WERI-Rb-1 (cell line): ENCODE results near the gene AKR1C3.

Experiments used
- DNase-seq: peaks from one replicate; pipeline ENCODE4 v3.0.0-alpha.2; 2020
- H3K27ac ChIP-seq: fragments of 250-450 bp; sonication (Bioruptor Pico); 2 replicates; pipeline ENCODE4 v1.5.1; 2020; ENCODE audit warnings: mild to moderate bottlenecking, moderate library complexity
- H3K27me3 ChIP-seq: fragments of 250-450 bp; sonication (Bioruptor Pico); 2 replicates; pipeline ENCODE4 v1.5.1; 2021; ENCODE audit warnings: mild to moderate bottlenecking, low read depth, moderate library complexity; ENCODE audit not compliant: insufficient read depth, severe bottlenecking
- H3K36me3 ChIP-seq: fragments of 250-450 bp; sonication (Bioruptor Pico); 2 replicates; pipeline ENCODE4 v1.5.1; 2020; ENCODE audit warnings: mild to moderate bottlenecking, moderate library complexity
- H3K4me3 ChIP-seq: 2 replicates; pipeline ENCODE4 v1.5.1; 2011; ENCODE audit warnings: low read depth, mild to moderate bottlenecking, control low read depth, low read length
- H3K9me3 ChIP-seq: fragments of 250-450 bp; sonication (Bioruptor Pico); 2 replicates; pipeline ENCODE4 v1.5.1; 2021; ENCODE audit warnings: mild to moderate bottlenecking, moderate library complexity; ENCODE audit not compliant: severe bottlenecking
- CTCF ChIP-seq: IDR thresholded peaks from 2 replicates; pipeline ENCODE4 v1.5.1; 2011; ENCODE audit warnings: low read depth, mild to moderate bottlenecking, control low read depth, inconsistent platforms, low read length

AKR1C3 gene

DNA sequence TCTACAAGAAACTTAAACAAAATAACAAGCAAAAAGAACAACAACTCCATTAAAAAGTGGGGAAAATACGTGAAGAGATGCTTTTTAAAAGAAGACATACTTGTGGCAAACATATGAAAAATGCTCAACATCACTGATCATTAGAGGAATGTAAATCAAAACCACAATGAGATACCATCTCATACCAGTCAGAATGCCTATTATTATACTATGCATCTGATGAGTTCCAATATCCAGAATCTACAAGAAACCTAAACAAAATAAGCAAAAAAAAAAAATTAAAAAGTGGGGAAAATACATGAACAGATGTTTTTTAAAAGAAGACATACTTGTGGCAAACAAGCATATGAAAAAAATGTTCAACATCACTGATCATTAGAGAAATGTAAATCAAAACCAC, 29.6 kb upstream of the AKR1C3 start:
- H3K27me3 ChIP-seq: no peaks in the 10 kb centered on the region
- H3K27ac ChIP-seq: no peak overlapping the region
- no peak for TF ChIP-seq CTCF
- H3K4me3 ChIP-seq: no peak overlapping the region
- H3K36me3 ChIP-seq: no peaks in the 10 kb centered on the region
- no peak for DNase-seq
- H3K9me3 ChIP-seq: no peaks in the 10 kb centered on the region

DNA sequence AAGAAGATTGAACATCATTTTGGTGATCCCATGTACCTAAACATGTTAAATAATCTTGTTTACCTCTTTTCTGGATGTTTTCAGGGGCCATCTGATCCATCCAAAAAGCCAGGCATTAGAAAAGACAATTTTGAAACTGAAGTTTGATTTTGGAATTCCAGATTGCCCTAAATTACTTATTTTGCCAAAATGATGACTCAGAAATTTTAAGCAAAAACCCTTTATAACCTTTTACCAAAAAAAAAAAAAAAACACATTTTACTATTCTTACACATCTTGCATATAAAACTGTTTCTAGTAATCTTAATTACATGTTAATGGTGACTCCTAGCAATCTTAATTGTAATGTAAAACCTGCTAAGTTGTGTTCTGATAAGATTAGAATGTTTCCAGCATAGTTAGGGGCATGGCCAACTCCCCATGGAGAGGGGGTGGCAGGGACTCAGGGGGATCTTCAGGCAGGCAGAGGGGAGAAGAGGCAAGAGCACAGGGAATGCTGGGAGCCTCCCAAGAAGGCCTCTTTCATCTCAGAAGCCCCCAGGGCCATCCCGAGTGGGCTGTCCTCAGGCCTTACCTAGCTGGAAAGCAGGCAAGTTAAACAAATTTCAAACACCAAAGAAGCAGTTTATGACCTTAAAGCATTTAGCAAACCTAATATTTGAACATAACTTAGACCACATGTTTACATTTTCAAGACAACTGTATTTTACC, 25.8 kb upstream of the AKR1C3 start:
- H3K4me3 ChIP-seq: no peak overlapping the region
- no peaks in the 10 kb centered on the region for H3K9me3 ChIP-seq
- H3K27me3 ChIP-seq: no peaks in the 10 kb centered on the region
- no peak overlapping the region for H3K27ac ChIP-seq
- no peak for DNase-seq
- no peak for TF ChIP-seq CTCF
- no peaks in the 10 kb centered on the region for H3K36me3 ChIP-seq

DNA sequence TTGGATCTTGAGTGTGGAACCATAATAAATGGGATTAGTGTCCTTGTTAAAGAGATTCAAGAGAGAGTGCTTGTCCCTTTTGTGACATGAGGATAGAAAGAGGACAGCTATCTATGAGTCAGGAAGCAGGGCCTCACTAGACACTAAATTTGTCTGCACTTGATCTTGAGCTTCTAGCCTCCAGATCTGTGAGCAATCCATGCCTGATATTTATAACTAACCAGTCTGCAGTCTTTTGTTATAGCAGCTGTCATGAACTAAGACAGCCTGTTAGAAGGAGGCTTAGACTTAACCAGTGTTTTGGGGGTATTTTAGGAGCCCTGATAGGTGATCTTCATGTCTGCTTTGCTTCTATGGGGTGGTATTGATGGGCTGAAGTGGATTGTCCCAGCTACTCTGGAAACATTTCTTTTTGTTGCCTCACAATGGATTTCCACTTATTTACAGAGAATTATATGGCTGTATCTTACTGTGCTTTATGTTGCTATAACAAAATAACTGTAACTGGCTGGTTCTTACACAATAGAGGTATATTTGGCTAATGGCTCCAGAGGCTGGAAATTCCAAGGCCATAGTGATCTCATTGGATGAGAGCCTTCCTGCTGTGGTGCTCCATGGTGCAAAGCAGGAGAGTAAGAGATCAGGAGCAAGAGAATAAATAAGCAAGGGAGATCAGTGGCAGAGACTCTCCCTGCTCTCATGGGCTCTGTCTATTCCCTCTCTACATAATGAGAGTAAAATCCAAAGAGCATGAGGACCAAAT, 23.4 kb upstream of the AKR1C3 start:
- no peak for TF ChIP-seq CTCF
- H3K9me3 ChIP-seq: no peaks in the 10 kb centered on the region
- H3K27ac ChIP-seq: no peak overlapping the region
- no peak for DNase-seq
- H3K36me3 ChIP-seq: no peaks in the 10 kb centered on the region
- no peak overlapping the region for H3K4me3 ChIP-seq
- H3K27me3 ChIP-seq: no peaks in the 10 kb centered on the region

DNA sequence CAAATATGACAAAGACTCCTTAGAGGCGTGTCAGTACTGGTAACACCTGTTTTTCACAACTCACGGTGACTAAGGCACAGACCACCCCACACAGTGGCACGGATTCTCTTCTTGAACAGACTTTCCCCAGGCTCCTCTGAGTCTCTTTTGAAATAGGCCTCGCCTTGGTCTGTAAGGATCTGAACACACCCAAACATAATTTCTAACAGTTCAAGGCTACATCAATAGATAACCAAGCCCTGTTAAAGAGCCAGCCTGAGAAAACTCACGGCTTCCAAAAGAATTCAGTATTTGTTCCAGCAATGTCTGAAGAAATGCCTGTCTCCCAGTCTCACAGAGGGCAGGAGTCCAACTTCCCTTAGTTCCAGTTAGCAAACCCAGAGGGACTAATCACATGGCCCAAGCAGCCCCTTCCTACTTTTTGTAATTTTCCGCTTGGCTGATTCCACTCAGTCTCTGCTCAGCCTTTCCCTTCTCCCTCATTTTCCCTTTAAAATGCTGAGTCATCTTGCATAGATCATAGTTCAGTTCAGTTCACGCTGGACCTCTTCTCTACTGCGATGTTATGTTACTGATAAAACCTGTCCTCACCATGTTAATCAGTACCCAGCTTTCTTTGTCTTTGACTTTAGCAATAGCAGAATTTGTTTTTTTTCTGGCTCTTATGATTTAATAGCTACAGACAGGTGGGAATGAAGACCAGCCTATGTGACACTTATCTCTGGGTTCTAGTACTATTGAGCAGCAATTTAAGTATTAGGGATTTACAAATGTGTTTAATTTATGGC, 22.6 kb upstream of the AKR1C3 start:
- H3K9me3 ChIP-seq: no peaks in the 10 kb centered on the region
- no peak for TF ChIP-seq CTCF
- H3K36me3 ChIP-seq: no peaks in the 10 kb centered on the region
- H3K4me3 ChIP-seq: no peak overlapping the region
- no peaks in the 10 kb centered on the region for H3K27me3 ChIP-seq
- DNase-seq: no peak
- H3K27ac ChIP-seq: no peak overlapping the region

- no peak for DNase-seq
- H3K27ac ChIP-seq: no peak overlapping the region
Observed at GRCh38 chr10:5073659-5074058, 20.6 kb upstream of the AKR1C3 start.

More at GRCh38 chr10:5073659-5074058, 20.6 kb upstream of the AKR1C3 start:
- TF ChIP-seq CTCF: no peak
- Histone ChIP-seq H3K27me3 (no peaks in the 10 kb centered on the region), H3K36me3 (no peaks in the 10 kb centered on the region), H3K4me3 (no peak overlapping the region), H3K9me3 (no peaks in the 10 kb centered on the region)
